Urinary bladder (tissue), 4 donors: ENCODE results near the gene MIPOL1. TPM values are rescaled to one million over a fixed set of nuclear protein-coding genes. Genes with fewer than 3 reads are reported as not detected.

Experiments used
- DNase-seq: peaks from one replicate; pipeline ENCODE4 v3.0.0-alpha.2; 2015; ENCODE audit errors: extremely low spot score
- H3K27ac ChIP-seq: one replicate; pipeline ENCODE4 v1.5.1; 2013; ENCODE audit warnings: low read depth, mild to moderate bottlenecking, moderate library complexity
- H3K36me3 ChIP-seq: one replicate; pipeline ENCODE4 v1.6.1; 2013; ENCODE audit warnings: mild to moderate bottlenecking, moderate library complexity; ENCODE audit not compliant: insufficient read depth
- H3K4me1 ChIP-seq: one replicate; pipeline ENCODE4 v1.6.1; 2013; ENCODE audit warnings: mild to moderate bottlenecking, moderate library complexity; ENCODE audit not compliant: insufficient read depth
- H3K4me3 ChIP-seq: one replicate; pipeline ENCODE4 v1.5.1; 2013; ENCODE audit warnings: low read depth, low read length
- WGBS: extraction: QIAGEN DNeasy Blood & Tissue Kit; methylation state at CpG from one replicate; pipeline ENCODE4 v1.1.7; 2013; 5-methylcytosine and 5-hydroxymethylcytosine counted together
- polyA plus RNA-seq: library from polyadenylated mRNA; stranded (reverse); fragments of 200-250 nt; gene quantifications from one replicate; pipeline ENCODE4 v1.2.3, GENCODE V29; 2013
- total RNA-seq: library from RNA; depleted of rRNA; stranded (reverse); fragments of >200 nt; gene quantifications from one replicate; pipeline ENCODE4 v1.2.3, GENCODE V29; 2014
- donor health status: healthy with polysubstance abuse.
- donor health status: healthy.

The MIPOL1 gene
- total and polyA plus RNA-seq, 2 donors = 5.6 to 48.4 TPM

GRCh38 chr14:37417833-37418232, 220.1 kb downstream of the MIPOL1 start:
- Histone ChIP-seq H3K4me3 (no peak overlapping the region), H3K4me1 (no peaks in the 10 kb centered on the region), H3K27ac (no peak overlapping the region), H3K36me3 (no peaks in the 10 kb centered on the region)
- 42% methylated on average over 1 of the region's 1 CpG for WGBS
- DNase-seq = no peak

GRCh38 chr14:37420622-37421021, 222.9 kb downstream of the MIPOL1 start:
- WGBS = 61% methylated on average over 2 of the region's 2 CpGs

GRCh38 chr14:37422319-37422718, 224.6 kb downstream of the MIPOL1 start:
- Histone ChIP-seq H3K4me3 (no peak overlapping the region), H3K36me3 (no peaks in the 10 kb centered on the region), H3K27ac (no peak overlapping the region), H3K4me1 (no peaks in the 10 kb centered on the region)
- no peak for DNase-seq

More at GRCh38 chr14:37420622-37421021, 222.9 kb downstream of the MIPOL1 start:
- DNase-seq = no peak
- Histone ChIP-seq H3K4me1 (no peaks in the 10 kb centered on the region), H3K36me3 (no peaks in the 10 kb centered on the region), H3K4me3 (no peak overlapping the region), H3K27ac (no peak overlapping the region)

GRCh38 chr14:37422748-37423147, 225.0 kb downstream of the MIPOL1 start:
- H3K36me3 ChIP-seq = no peaks in the 10 kb centered on the region
- H3K4me1 ChIP-seq = no peaks in the 10 kb centered on the region
- DNase-seq = no peak
- H3K4me3 ChIP-seq = no peak overlapping the region
- no peak overlapping the region for H3K27ac ChIP-seq
- WGBS = 70% methylated on average over 2 of the region's 2 CpGs

GRCh38 chr14:37428954-37429353, 231.2 kb downstream of the MIPOL1 start:
- H3K4me1 ChIP-seq = no peaks in the 10 kb centered on the region
- no peak overlapping the region for H3K27ac ChIP-seq
- no peak overlapping the region for H3K4me3 ChIP-seq
- H3K36me3 ChIP-seq = no peaks in the 10 kb centered on the region
- DNase-seq = no peak
- WGBS = 80% methylated on average over 1 of the region's 1 CpG

- H3K27ac ChIP-seq = no peak overlapping the region
- H3K4me3 ChIP-seq = no peak overlapping the region
- H3K4me1 ChIP-seq = no peaks in the 10 kb centered on the region
- WGBS = 48% methylated on average over 1 of the region's 1 CpG
- no peaks in the 10 kb centered on the region for H3K36me3 ChIP-seq
- DNase-seq = no peak
These were observed 231.9 kb downstream of the MIPOL1 start for GRCh38 chr14:37429618-37430017.

- WGBS = 91% methylated on average over 3 of the region's 3 CpGs
- DNase-seq = no peak
- peaks cover 2% of the 10 kb centered on the region for H3K36me3 ChIP-seq
- H3K4me1 ChIP-seq = no peaks in the 10 kb centered on the region
- H3K27ac ChIP-seq = peak overlapping the region; percentile 38
- no peak overlapping the region for H3K4me3 ChIP-seq
These were observed 237.1 kb downstream of the MIPOL1 start for GRCh38 chr14:37434867-37435266.

- WGBS = 71% methylated on average over 3 of the region's 3 CpGs
- peaks cover 2% of the 10 kb centered on the region for H3K36me3 ChIP-seq
- H3K4me1 ChIP-seq = no peaks in the 10 kb centered on the region
- DNase-seq = no peak
- H3K4me3 ChIP-seq = no peak overlapping the region
- H3K27ac ChIP-seq = no peak overlapping the region
These were observed 238.8 kb downstream of the MIPOL1 start for GRCh38 chr14:37436519-37436918.

GRCh38 chr14:37437490-37437889, 239.8 kb downstream of the MIPOL1 start:
- H3K27ac ChIP-seq = no peak overlapping the region
- H3K36me3 ChIP-seq = peaks cover 2% of the 10 kb centered on the region
- no peak overlapping the region for H3K4me3 ChIP-seq

GRCh38 chr14:37438444-37438843, 240.7 kb downstream of the MIPOL1 start:
- Histone ChIP-seq H3K4me1 (no peaks in the 10 kb centered on the region), H3K4me3 (no peak overlapping the region), H3K36me3 (peaks cover 2% of the 10 kb centered on the region), H3K27ac (no peak overlapping the region)
- 58% methylated on average over 2 of the region's 2 CpGs for WGBS
- no peak for DNase-seq

More at GRCh38 chr14:37437490-37437889, 239.8 kb downstream of the MIPOL1 start:
- no peak for DNase-seq
- H3K4me1 ChIP-seq = no peaks in the 10 kb centered on the region
- WGBS = 74% methylated on average over 2 of the region's 2 CpGs

- 97% methylated on average over 1 of the region's 1 CpG for WGBS
- Histone ChIP-seq H3K4me3 (no peak overlapping the region), H3K4me1 (no peaks in the 10 kb centered on the region), H3K27ac (no peak overlapping the region), H3K36me3 (peaks cover 2% of the 10 kb centered on the region)
- DNase-seq = no peak
These were observed 245.7 kb downstream of the MIPOL1 start for GRCh38 chr14:37443461-37443860.

- Histone ChIP-seq H3K27ac (no peak overlapping the region), H3K4me3 (no peak overlapping the region), H3K4me1 (no peaks in the 10 kb centered on the region), H3K36me3 (no peaks in the 10 kb centered on the region)
- DNase-seq = no peak
- 37% methylated on average over 2 of the region's 2 CpGs for WGBS
These were observed 250.2 kb downstream of the MIPOL1 start for GRCh38 chr14:37447883-37448391.

- Histone ChIP-seq H3K36me3 (no peaks in the 10 kb centered on the region), H3K4me1 (no peaks in the 10 kb centered on the region), H3K4me3 (no peak overlapping the region), H3K27ac (no peak overlapping the region)
- DNase-seq = no peak
These were observed 254.6 kb downstream of the MIPOL1 start for GRCh38 chr14:37452323-37452722.

GRCh38 chr14:37453985-37454384, 256.2 kb downstream of the MIPOL1 start:
- H3K4me1 ChIP-seq = no peaks in the 10 kb centered on the region
- no peak overlapping the region for H3K4me3 ChIP-seq
- H3K27ac ChIP-seq = no peak overlapping the region
- H3K36me3 ChIP-seq = no peaks in the 10 kb centered on the region
- no peak for DNase-seq
- 72% methylated on average over 1 of the region's 1 CpG for WGBS

GRCh38 chr14:37457334-37457733, 259.6 kb downstream of the MIPOL1 start:
- H3K27ac ChIP-seq = no peak overlapping the region
- no peak overlapping the region for H3K4me3 ChIP-seq
- H3K4me1 ChIP-seq = no peaks in the 10 kb centered on the region
- no peak for DNase-seq
- peaks cover 2% of the 10 kb centered on the region for H3K36me3 ChIP-seq
